NCI-H2227 (cell line): ENCODE results near the gene EFCAB5.

ENCODE experiments used
- DNase-seq: peaks from one replicate; lab custom pipeline; 2025; ENCODE audit not compliant: unreplicated experiment; lab: John Stamatoyannopoulos, UW

The EFCAB5 gene

GRCh38 chr17:30153463-30153862 lies 212.0 kb downstream of the EFCAB5 start:
- no peak for DNase-seq

DNA sequence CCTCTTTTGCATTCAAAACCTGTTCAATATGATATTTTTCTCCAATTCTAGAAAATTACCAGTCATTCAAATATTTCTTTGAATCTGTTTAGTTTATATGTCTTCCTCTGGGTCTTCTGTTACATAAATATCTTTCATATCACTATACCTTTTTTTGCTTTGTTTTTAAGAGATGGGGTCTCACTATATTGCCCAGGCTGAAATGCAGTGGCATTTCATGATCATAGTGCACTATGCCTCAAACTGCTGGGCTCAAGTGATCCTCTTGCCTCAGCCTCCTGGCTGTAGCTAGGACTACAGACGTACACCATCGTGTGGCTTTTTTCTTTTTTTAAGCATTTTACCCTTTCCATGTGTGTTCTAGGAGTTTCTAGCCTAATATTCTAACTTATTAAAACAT lies 214.0 kb downstream of the EFCAB5 start:
- DNase-seq: no peak
